Fibroblast of lung (primary cell): ENCODE measurements around the gene CCDC92. TPM values are rescaled to one million over a fixed set of nuclear protein-coding genes. Genes with fewer than 3 reads are reported as not detected.

Source experiments
- DNase-seq, 2 donors: peaks; one replicate each; pipeline versions ENCODE4 v3.0.0 to v3.0.0-alpha.2; 2010; ENCODE audit warnings: low read depth in 2 of 2
- H2AFZ ChIP-seq: 2 replicates; pipeline ENCODE4 v1.5.1; 2012; ENCODE audit warnings: low read length, control low read depth, inconsistent platforms
- H3K27ac ChIP-seq: 2 replicates; pipeline ENCODE4 v1.5.1; 2011; ENCODE audit warnings: low read length, control low read depth; ENCODE audit not compliant: insufficient read depth
- H3K27me3 ChIP-seq: 2 replicates; pipeline ENCODE4 v1.5.1; 2011; ENCODE audit warnings: mild to moderate bottlenecking, low read length; ENCODE audit not compliant: control insufficient read depth, insufficient read depth
- H3K36me3 ChIP-seq: 2 replicates; pipeline ENCODE4 v1.5.1; 2011; ENCODE audit warnings: low read length; ENCODE audit not compliant: control insufficient read depth, insufficient read depth
- H3K4me1 ChIP-seq: 2 replicates; pipeline ENCODE4 v1.5.1; 2011; ENCODE audit warnings: low read length; ENCODE audit not compliant: control insufficient read depth, insufficient read depth; ENCODE audit errors: extremely low read depth
- H3K4me2 ChIP-seq: 2 replicates; pipeline ENCODE4 v1.5.1; 2011; ENCODE audit warnings: low read length, control low read depth; ENCODE audit not compliant: insufficient read depth; ENCODE audit errors: extremely low read depth
- H3K4me3 ChIP-seq, 4 experiments: fragments of 200-600 bp in 1 of 4; sonication (generic) in 1 of 4; replicated peaks in 1 of 4; 2 replicates each; pipeline ENCODE4 v1.5.1; 2011 to 2016; ENCODE audit warnings: low read length in 4 of 4, low read depth in 3 of 4, mild to moderate bottlenecking in 3 of 4, control low read depth in 2 of 4, inconsistent platforms in 1 of 4, mixed read lengths in 1 of 4; ENCODE audit not compliant: insufficient read depth in 1 of 4; ENCODE audit errors: control extremely low read depth in 1 of 4
- H3K79me2 ChIP-seq: 2 replicates; pipeline ENCODE4 v1.5.1; 2012; ENCODE audit warnings: mild to moderate bottlenecking, low read length, inconsistent platforms; ENCODE audit not compliant: control insufficient read depth, insufficient read depth
- H3K9ac ChIP-seq: 2 replicates; pipeline ENCODE4 v1.5.1; 2011; ENCODE audit warnings: mild to moderate bottlenecking, low read length, control low read depth; ENCODE audit not compliant: insufficient read depth
- H3K9me3 ChIP-seq: 2 replicates; pipeline ENCODE4 v1.5.1; 2012; ENCODE audit warnings: low read depth, low read length; ENCODE audit not compliant: control insufficient read depth, insufficient read depth
- H4K20me1 ChIP-seq: 2 replicates; pipeline ENCODE4 v1.5.1; 2011; ENCODE audit warnings: low read length; ENCODE audit not compliant: control insufficient read depth, insufficient read depth; ENCODE audit errors: extremely low read depth
- CTCF ChIP-seq, 2 donors: IDR thresholded peaks in 1 of 2; conservative IDR thresholded peaks in 1 of 2; 1 replicate in 1 of 2; 2 replicates in 1 of 2; pipeline ENCODE4 v1.5.1; 2011 to 2012; ENCODE audit warnings: low read length in 2 of 2, control low read depth in 1 of 2, inconsistent platforms in 1 of 2, low read depth in 1 of 2, mild to moderate bottlenecking in 1 of 2
- EZH2 ChIP-seq: IDR thresholded peaks from 2 replicates; pipeline ENCODE4 v1.5.1; 2012; ENCODE audit warnings: low read length, control low read depth, mild to moderate bottlenecking; ENCODE audit errors: missing control alignments
- polyA plus RNA-seq, 2 donors: library from polyadenylated mRNA; depleted of rRNA in 1 of 2; stranded (reverse) in 1 of 2; unstranded in 1 of 2; fragments of >200 nt; gene quantifications; 2 replicates each; pipeline ENCODE4 v1.2.1, GENCODE V29; 2011 to 2012; ENCODE audit warnings: missing spikeins in 1 of 2
- total RNA-seq: library from RNA; depleted of rRNA; stranded (reverse); fragments of >200 nt; gene quantifications from 2 replicates; pipeline ENCODE4 v1.2.1, GENCODE V29; 2014

CCDC92 gene
- total and polyA plus RNA-seq, 2 donors (not counting 1 experiment from before 2014, with no cell fraction given) = 13.2 to 42.3 TPM

DNA sequence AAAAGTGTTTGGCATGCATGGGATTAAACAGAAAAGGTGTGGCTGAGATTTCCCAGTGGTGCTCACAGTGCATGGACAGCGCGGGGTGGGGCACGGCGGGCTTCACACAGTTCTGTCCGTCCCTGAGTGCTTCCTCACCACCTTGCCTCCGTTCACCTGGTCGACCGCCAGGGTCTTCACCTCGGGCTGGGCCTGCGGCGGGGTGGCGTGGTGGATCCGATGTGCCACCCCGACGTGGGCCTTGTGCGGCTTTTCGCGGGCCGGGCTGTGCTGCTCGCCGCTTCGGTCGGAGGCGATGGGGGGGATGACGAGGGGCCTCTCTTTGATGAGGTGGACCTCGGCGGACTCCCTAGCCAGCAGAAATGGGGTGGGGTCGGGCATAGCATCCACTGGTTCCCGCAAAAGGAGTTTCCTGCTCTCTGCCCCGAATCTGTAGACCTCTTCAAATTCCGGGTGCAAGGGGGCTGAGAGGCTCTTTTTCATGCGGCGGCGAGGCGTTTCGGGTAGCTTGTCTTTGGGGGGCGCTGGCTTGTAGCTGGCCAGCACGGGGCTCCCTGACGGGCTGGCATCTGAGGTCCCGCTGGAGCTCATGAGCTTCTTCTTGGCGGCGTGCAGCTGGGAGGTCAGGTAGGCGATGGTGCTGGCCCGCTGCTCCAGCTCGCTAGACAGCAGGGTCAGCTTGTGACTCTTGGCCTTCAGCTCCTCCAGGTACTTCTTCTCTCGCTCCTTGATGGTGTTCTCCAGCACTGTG is 35.5 kb downstream of the CCDC92 start:
- Histone ChIP-seq H3K36me3 (peaks cover 2% of the 10 kb centered on the region), H4K20me1 (no peaks in the 10 kb centered on the region), H2AFZ (no peak overlapping the region), H3K9ac (no peak overlapping the region), H3K4me2 (no peak overlapping the region), H3K27me3 (no peaks in the 10 kb centered on the region), H3K79me2 (no peaks in the 10 kb centered on the region), H3K4me1 (no peaks in the 10 kb centered on the region), H3K9me3 (no peaks in the 10 kb centered on the region), H3K27ac (no peak overlapping the region), H3K4me3 (no peak overlapping the region)
- no peak for DNase-seq
- TF ChIP-seq EZH2 = no peak
- TF ChIP-seq CTCF (conservative IDR thresholded peaks at IDR 0.05 in 1 of 2, IDR thresholded peaks at IDR 0.05 in 1 of 2; ENCODE audit: low read depth in 1 of 2, low read length in 2 of 2) = no peak

DNA sequence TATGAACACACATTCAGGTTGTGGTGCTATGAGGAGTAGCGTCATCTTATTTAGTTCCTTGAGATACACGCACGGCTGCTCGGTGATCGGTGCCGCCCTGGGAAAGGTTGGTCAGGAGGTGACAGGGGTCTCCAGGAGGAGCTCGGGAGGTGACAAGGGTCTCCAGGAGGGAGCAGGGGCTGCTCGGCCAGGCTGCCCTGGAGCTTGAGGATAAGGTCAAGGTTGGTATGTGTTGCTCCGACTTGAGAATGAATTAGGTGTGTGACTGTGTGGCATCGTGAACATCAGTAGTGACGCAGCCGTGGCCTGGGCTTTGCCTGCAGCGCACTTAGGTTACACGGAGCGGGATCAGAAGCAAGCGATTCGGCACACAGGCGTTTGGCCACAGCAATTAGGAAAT is 36.2 kb downstream of the CCDC92 start:
- no peak overlapping the region for H3K27ac ChIP-seq
- no peaks in the 10 kb centered on the region for H3K27me3 ChIP-seq
- peaks cover 2% of the 10 kb centered on the region for H3K36me3 ChIP-seq
- H4K20me1 ChIP-seq = no peaks in the 10 kb centered on the region
- H3K9ac ChIP-seq = no peak overlapping the region
- no peaks in the 10 kb centered on the region for H3K79me2 ChIP-seq
- H3K9me3 ChIP-seq = no peaks in the 10 kb centered on the region
- H3K4me2 ChIP-seq = no peak overlapping the region
- H3K4me1 ChIP-seq = no peaks in the 10 kb centered on the region
- no peak overlapping the region for H3K4me3 ChIP-seq
- TF ChIP-seq CTCF (conservative IDR thresholded peaks at IDR 0.05 in 1 of 2, IDR thresholded peaks at IDR 0.05 in 1 of 2; ENCODE audit: low read depth in 1 of 2, low read length in 2 of 2) (no peak), EZH2 (no peak)
- no peak for DNase-seq
- H2AFZ ChIP-seq = no peak overlapping the region

DNA sequence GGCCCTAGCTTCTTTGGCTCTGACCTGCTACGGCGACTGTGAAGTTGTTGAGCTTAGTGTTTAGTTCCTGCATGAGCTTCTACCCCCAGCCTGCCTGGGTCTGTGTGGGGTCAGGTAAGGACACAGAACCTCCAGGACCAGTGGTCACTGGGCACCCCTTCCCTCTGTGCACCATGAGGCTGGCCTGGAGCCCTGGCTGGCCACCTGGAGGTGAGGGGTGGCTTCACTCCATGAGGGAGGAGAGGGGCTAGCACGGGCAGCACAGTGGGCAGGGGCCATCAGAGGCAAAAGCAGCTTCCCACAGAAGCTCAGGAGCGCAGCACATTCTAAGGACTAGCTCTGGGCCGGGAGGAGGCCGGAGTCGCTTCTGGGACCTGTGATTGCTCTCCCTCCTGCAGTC is 36.7 kb downstream of the CCDC92 start:
- Histone ChIP-seq H3K9ac (no peak overlapping the region), H3K4me3 (no peak overlapping the region), H4K20me1 (no peaks in the 10 kb centered on the region), H3K79me2 (no peaks in the 10 kb centered on the region), H2AFZ (no peak overlapping the region), H3K36me3 (peaks cover 2% of the 10 kb centered on the region), H3K4me1 (no peaks in the 10 kb centered on the region), H3K9me3 (no peaks in the 10 kb centered on the region), H3K27ac (no peak overlapping the region), H3K27me3 (no peaks in the 10 kb centered on the region), H3K4me2 (no peak overlapping the region)
- no peak for TF ChIP-seq EZH2
- TF ChIP-seq CTCF (conservative IDR thresholded peaks at IDR 0.05 in 1 of 2, IDR thresholded peaks at IDR 0.05 in 1 of 2; ENCODE audit: low read depth in 1 of 2, low read length in 2 of 2) = no peak
- DNase-seq = no peak
